Type B pancreatic cell (in vitro differentiated cells): ENCODE measurements around the gene TRAIP. TPM values are rescaled to one million over a fixed set of nuclear protein-coding genes. Genes with fewer than 3 reads are reported as not detected.

Source experiments
- DNase-seq: peaks from one replicate; pipeline ENCODE4 v3.0.0; 2021; ENCODE audit warnings: mixed read lengths; ENCODE audit not compliant: unreplicated experiment; ENCODE audit errors: extremely low spot score
- H3K27ac Mint-ChIP-seq: 2 replicates; pipeline ENCODE4 v1.8.0; 2021; ENCODE audit warnings: mild to moderate bottlenecking, mixed read lengths
- H3K27me3 Mint-ChIP-seq: 2 replicates; pipeline ENCODE4 v1.8.0; 2021; ENCODE audit warnings: mixed read lengths
- H3K36me3 Mint-ChIP-seq: 2 replicates; pipeline ENCODE4 v1.8.0; 2021; ENCODE audit warnings: mixed read lengths
- H3K4me1 Mint-ChIP-seq: one replicate; pipeline ENCODE4 v1.8.0; 2021; ENCODE audit warnings: mixed read lengths; ENCODE audit not compliant: unreplicated experiment
- H3K4me3 Mint-ChIP-seq: 2 replicates; pipeline ENCODE4 v1.8.0; 2021; ENCODE audit warnings: mild to moderate bottlenecking, mixed read lengths
- H3K9me3 Mint-ChIP-seq: 2 replicates; pipeline ENCODE4 v1.8.0; 2021; ENCODE audit warnings: mixed read lengths
- CTCF ChIP-seq: fragments of 200-600 bp; sonication (generic); conservative IDR thresholded peaks from 2 replicates; pipeline ENCODE4 v1.5.0; 2021; ENCODE audit warnings: antibody characterized with exemption, mild to moderate bottlenecking
- total RNA-seq: library from RNA; stranded (reverse); gene quantifications from 2 replicates; pipeline ENCODE4 v1.2.1, GENCODE V29; 2021; ENCODE audit warnings: low replicate concordance

The TRAIP gene
- total RNA-seq, 1 donor from 2014 or later: 23.0 TPM

DNA sequence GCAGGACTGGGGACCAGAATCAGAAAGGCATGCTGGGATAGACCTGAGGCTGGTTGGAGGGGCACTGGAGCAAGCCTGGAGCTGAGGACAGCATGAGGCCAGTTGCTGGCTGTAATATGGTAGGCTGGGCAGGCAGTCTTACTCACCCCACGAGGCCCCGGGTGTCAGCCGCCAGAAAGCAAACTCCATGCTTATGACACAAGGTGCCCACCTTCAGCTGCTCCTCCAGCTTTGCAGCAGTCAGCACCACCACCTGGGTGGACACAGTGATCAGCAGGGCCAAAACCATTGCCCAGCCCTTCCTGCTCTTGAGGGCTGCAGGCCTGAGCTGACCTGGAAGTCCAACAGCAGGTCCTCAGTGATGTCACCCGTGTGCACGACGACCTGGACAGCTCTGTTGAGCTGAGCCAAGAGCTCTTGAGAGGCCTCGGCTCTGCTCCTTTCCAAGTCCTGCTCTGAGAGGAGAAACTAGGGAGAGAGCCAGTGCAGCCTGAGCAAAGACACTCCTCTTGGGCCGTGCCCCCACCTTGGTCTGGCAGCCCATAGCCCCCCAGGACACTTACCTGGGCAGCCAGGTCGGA lies 43.4 kb downstream of the TRAIP start:
- no peak for TF ChIP-seq CTCF

GRCh38 chr3:49807431-49808114 lies 48.8 kb downstream of the TRAIP start:
- H3K4me1 Mint-ChIP-seq: peaks cover 16% of the 10 kb centered on the region
- peak overlapping the region; percentile 51 for H3K27ac Mint-ChIP-seq

More for the DNA sequence above, 43.4 kb downstream of the TRAIP start:
- no peaks in the 10 kb centered on the region for H3K27me3 Mint-ChIP-seq
- no peak overlapping the region for H3K27ac Mint-ChIP-seq
- H3K4me3 Mint-ChIP-seq: no peak overlapping the region
- no peaks in the 10 kb centered on the region for H3K9me3 Mint-ChIP-seq
- no peaks in the 10 kb centered on the region for H3K36me3 Mint-ChIP-seq
- H3K4me1 Mint-ChIP-seq: peaks cover 8% of the 10 kb centered on the region
- no peak for DNase-seq

DNA sequence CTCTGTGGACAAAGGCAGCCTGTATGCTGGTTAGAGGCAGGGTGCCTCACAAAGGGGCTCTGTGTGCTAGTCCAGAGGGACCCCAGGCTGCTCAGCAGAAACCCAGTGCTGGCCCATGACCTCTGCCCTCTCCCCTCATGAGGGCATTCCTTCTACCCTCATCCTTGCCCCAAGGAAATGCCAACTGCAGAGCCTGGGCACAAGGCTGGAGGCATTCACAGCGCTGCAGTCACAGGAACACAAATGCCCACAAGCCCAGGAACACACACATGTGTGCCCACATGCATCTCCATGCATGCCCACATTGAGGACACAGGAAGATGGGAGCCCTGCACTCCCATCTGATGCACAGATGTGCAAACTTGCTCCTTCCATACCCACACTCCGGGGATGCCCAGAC lies 49.5 kb downstream of the TRAIP start:
- H3K36me3 Mint-ChIP-seq: no peaks in the 10 kb centered on the region
- TF ChIP-seq CTCF: no peak
- H3K27me3 Mint-ChIP-seq: peaks cover 24% of the 10 kb centered on the region
- H3K4me3 Mint-ChIP-seq: peak overlapping the region; percentile 25
- H3K9me3 Mint-ChIP-seq: no peaks in the 10 kb centered on the region
- no peak for DNase-seq
- no peak overlapping the region for H3K27ac Mint-ChIP-seq
- H3K4me1 Mint-ChIP-seq: peaks cover 20% of the 10 kb centered on the region

More at GRCh38 chr3:49807431-49808114, 48.8 kb downstream of the TRAIP start:
- TF ChIP-seq CTCF: no peak
- Mint-ChIP-seq H3K9me3 (no peaks in the 10 kb centered on the region), H3K4me3 (peak overlapping the region; percentile 54), H3K36me3 (no peaks in the 10 kb centered on the region), H3K27me3 (peaks cover 17% of the 10 kb centered on the region)
- no peak for DNase-seq

GRCh38 chr3:49805897-49806701 lies 50.3 kb downstream of the TRAIP start:
- H3K4me1 Mint-ChIP-seq: peaks cover 20% of the 10 kb centered on the region
- peak overlapping the region; percentile 88 for H3K4me3 Mint-ChIP-seq
- H3K9me3 Mint-ChIP-seq: no peaks in the 10 kb centered on the region

More at GRCh38 chr3:49805897-49806701, 50.3 kb downstream of the TRAIP start:
- H3K27ac Mint-ChIP-seq: peak overlapping the region; percentile 43
- no peak for TF ChIP-seq CTCF
- H3K36me3 Mint-ChIP-seq: no peaks in the 10 kb centered on the region
- peaks cover 31% of the 10 kb centered on the region for H3K27me3 Mint-ChIP-seq
- no peak for DNase-seq
